Measurements from ENCODE around the gene KLHL13.
"Not testable (repeated sequence)": the region's sequence is repeated elsewhere in the genome, so short reads cannot be mapped to it uniquely, and the experiment has no call there.

The KLHL13 gene

GRCh38 chrX:118066867-118067515 is 49.6 kb downstream of the KLHL13 start:
- DNase-seq = peak in 1 of 3 experiments; percentile 43

DNA sequence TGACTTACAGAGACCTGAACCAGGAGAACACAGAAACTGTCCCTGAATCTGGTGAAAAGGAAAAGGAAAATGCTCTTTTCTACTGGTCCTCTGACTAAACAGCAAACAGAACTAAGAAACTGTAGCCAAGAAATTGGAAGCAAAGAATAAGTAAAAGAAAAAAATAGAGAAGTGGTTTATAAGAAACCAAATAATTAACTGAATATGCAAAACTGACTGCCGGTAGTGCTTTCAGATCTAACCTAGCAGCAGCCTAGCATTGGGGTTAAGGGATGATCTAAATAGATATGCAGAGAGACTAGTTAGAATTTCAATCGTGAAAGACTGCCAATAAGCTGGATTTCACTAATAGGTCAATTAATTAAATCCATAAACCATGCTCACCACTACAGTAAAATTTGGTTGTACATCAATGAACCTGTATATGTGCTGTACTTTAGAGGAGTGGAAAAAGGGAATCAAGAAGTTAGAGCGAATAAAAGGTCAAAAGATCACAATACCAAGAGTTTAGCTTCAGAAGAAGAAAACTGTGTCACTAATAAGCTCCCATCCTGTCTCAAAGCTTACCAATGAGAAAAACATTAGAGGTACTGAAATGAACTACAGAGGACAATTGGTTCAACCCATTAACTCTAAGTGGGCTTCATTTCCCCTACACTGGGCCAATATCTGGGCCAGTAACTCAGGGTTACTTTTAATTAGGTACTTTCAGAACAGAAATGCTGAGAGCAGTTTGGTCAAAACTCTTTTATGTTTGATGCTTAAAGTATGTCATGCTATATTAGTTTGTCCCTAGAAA is 53.6 kb downstream of the KLHL13 start:
- no peak for DNase-seq

- no peak for DNase-seq
Measured at GRCh38 chrX:118062048-118062789, 54.4 kb downstream of the KLHL13 start.

DNA sequence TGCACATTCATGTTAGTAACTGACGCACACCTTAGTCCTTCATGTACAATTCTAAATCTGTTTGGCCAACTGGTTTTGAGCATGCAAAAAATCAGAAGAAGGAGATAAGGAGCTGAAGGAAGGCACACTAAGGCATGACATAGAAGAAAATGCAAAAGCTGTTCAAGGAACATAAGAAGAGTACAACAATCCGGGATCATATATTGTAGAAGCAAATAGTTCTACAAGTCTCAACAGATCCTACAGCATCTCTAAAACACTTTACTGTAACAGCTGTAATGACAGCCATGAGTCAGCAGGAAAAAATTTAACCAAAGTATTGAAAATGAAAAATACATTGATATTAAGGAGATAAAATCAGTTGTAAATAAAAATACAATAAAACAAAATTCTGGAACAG is 57.7 kb downstream of the KLHL13 start:
- no peak for DNase-seq

- DNase-seq = no peak
Measured at GRCh38 chrX:118056870-118057269, 59.7 kb downstream of the KLHL13 start.

DNA sequence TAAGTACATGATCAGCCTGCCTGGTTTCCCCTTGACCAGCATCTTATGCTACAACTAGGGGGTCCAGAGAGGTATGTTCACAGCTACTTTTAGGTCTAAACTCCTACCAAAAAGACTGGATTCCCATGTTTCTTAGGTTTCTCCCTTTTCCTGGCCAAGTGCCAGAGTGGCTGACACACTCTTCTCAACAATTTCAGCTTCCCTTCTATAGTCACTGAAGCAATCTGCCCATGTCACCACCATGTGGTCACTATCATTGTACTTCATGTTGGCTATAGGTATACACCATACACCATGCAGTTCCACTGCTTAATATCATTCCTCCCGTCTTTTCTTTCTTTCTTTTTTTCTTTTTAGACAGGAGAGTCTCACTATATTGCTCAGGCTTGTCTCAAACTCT is 66.9 kb downstream of the KLHL13 start:
- no peak for DNase-seq

GRCh38 chrX:118047446-118048186 is 69.0 kb downstream of the KLHL13 start:
- DNase-seq = no peak

DNA sequence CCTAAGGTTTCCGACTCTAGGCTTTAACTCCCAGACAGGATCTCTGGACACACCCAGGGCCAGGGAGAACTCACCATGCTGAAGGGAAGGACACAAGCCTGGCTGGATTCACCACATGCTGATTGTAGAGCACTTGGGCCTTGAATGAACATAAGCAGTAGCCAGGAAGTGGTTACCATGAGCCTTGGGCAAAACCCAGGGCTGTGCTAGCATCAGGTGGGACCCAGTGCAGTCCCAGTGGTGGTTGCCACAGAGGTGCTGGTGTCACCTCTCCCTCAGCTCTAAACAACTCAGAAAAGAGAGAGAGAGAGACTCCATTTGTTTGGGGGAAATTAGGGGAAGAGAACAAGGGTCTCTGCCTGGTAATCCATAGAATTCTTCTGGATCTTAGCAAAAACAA is 77.0 kb downstream of the KLHL13 start:
- no peak for DNase-seq

DNA sequence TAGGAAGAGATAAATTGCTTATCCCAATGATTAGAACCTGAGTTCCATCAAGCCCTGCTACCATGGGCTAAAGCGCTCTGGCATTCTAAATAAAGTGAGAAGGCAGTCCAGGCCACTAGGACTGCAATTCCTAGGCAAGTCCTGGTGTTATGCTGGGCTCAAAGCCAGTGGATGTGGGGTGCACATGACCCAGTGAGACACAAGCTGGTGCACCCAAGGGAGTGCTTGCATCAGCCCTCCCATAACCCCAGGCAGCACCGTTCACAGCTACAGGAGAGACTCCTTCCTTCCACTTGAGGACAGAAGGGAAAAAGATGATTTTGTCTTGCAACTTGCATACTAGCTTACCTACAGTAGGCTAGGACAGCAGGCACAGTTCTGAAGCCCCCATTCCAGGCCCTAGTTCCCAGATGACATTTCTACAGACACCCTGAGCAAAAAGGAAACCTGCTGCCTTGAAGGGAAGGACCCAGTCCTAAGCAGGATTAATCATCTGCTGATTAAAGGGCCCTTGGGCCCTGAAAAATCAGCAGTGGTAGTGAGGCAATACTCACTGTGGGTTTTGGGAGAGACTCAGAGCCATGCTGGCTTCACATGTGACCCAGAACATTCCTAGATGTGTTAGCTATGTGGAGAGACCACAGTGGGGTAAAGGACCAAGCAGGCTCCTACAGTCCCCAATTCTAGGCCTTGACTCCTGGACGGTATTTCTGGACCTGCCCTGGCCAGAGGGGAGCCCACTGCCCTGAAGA is 77.8 kb downstream of the KLHL13 start:
- DNase-seq = no peak

DNA sequence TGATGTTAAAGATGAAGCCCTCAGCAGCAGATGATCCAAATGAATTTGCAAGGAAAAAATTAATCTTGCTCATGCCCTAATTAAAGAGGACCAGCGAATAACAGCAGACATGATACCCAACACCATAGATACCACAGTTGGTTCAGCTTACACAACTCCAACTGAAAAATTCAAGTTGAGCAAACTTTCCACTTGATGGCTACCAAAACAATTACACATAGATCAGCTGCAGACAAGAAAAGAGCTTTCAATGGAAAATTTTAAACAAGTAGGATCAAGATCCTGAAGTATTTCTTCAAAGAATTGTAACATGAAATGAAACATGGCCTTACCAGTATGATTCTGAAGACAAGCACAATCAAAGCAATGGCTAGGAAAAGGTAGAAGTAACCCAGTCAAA is 90.0 kb downstream of the KLHL13 start:
- no peak for DNase-seq

DNA sequence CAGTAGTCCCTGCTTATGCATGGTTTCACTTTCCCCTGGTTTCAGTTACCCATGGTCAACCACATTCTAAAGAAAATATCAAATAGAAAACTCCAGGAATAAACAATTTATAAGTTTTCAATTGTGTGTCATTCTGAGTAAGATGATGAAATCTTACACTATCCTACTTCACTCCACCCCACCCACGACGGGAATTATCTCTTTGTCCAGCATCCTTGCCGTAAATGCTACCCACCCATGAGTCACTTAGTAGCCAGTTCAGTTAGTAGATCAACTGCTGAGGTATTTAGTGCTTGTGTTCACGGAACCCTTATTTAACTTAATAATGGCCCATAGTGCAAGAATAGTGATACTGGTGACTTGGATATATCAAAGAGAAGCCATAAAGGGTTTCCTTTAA is 91.4 kb downstream of the KLHL13 start:
- DNase-seq = no peak

DNA sequence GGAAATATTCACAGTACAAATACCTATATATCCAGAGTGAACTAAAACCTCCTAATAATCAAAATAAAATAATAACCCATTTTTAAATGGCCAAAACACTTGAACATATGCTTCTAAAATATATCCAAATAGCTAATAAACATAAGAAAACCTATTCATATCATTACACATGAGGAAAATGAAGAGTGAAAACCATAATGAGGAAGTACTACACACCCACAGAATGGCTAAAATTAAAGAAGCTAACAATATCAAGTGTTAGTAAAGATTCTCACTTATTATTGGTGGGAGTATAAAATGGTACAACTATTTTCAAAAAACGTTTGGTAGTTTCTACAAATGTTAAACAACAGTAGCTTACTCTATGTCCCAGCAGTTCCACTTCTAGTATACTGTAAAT is 92.1 kb downstream of the KLHL13 start:
- DNase-seq = no peak

DNA sequence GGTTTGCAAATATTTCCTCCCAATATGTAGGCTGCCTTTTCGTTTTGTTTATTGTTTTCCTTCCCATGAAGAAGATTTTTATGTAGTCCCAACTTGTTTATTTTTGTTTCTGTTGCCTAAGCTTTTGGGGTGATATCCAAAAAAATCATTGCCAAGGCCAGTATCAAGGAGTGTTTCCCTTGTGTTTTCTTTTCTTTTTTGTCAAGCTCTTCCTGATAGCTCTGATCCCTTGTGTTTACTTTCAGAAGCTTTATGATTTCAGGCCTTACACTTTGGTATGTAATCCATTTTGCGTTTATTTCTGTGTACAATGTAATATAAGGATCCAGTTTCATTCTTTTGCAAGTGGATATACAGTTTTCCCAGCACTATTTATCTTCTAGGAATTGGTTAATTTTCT is 93.9 kb downstream of the KLHL13 start:
- no peak for DNase-seq

DNA sequence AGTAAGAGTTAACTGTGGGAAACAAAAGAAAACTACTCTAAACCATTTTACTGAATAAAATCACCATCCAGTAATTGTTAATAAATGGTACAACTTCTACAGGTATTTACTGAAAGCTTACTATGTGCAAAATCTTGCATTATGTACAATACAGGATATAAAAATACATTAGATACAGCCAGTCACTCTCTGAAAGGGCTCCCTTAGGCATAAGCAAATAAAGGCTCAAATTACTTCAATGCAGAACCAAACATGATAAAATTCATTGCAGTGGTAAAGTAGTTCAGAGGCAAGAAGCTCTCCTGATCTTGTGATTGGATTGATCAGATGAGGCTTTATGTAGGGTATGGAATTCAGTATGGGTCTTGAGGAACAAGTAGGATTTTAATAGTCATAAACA is 100.2 kb downstream of the KLHL13 start:
- no peak for DNase-seq

DNA sequence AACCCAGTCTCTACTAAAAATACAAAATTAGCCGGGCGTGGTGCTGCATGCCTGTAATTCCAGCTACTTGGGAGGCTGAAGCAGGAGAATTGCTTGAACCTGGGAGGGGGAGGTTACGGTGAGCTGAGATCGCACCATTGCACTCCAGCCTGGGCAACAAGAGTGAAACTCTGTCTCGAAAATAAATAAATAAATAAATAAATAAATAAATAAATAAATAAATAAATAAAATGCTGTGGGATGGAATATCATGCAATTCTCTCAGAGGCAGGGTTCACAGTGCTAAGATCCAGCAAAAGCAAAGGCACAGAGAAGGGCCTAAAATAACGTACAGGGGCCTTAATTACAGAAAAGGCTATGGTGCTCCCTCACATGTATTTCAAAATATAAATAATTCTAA is 114.2 kb downstream of the KLHL13 start:
- not testable (repeated sequence) for DNase-seq

GRCh38 chrX:118000518-118000917 is 116.1 kb downstream of the KLHL13 start:
- DNase-seq = no peak

- no peak for DNase-seq
Measured at GRCh38 chrX:117998171-117998570, 118.4 kb downstream of the KLHL13 start.

DNA sequence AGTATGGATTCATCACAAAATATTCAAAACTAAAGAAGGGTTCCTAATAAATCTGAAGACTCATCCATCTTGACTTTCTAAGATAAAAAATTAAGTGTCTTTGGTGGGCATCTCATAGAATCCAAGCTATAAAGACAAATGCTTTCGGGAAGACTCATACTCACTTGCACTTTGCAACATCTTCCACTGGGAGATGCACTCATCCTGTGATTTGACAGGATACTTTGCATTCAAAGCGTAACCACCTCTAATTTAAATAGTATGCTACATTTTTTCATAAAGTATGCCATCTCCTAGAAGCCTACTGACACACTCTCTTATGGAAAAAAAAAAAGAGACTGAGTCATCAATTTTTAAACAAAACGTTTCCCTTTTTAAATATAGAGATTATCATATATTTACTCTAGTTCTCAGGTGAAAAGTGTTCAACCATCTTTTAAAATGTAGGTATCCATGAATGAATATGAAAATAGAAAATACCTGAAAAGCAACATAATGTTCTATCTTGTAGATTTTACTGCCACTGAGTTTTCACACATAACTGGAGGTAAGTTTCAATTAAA is 119.6 kb downstream of the KLHL13 start:
- peak in 1 of 3 experiments; percentile 37 for DNase-seq

GRCh38 chrX:117996408-117996807 is 120.2 kb downstream of the KLHL13 start:
- DNase-seq = no peak

DNA sequence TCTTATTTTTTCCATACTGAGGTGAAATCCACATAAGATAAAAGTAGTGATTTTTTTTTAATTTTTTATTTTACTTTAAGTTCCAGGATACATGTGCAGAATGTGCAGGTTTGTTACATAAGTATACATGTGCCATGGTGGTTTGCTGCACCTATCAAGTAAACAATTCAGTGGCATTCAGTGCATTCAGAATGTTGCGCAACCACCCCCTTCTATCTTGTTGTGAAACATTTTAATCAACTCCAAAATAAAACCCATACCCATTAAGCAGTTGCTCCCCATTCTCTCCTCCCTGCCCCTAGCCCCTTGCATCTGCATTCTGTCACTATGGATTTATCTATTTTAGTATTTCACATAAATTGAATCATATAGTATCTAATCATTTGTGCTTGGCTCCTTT is 121.2 kb downstream of the KLHL13 start:
- DNase-seq = no peak

DNA sequence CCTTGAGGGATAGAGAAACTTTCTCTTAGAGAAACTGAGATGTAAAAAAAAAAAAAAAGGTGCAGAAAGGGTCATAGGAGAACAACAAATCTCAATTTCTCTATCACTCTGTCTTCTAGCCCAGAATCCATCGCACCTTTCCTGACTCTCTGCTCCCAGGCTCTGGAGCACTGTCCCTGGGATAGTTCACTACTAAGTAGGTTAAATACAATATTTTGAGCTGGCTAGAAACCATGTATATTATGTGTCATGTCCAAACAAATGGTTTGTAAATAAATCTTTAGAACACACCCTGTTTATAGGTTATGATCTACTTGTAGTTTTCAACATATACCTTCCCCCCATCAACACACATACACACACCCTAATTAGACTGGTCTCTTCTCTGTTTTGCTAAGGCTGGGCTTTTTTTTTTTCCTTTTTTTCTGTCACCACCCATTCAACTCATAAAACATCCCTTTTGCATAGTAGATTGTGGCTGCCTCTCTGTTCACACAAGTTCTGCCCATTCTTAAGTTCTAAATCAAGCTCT is 124.4 kb downstream of the KLHL13 start:
- no peak for DNase-seq

DNA sequence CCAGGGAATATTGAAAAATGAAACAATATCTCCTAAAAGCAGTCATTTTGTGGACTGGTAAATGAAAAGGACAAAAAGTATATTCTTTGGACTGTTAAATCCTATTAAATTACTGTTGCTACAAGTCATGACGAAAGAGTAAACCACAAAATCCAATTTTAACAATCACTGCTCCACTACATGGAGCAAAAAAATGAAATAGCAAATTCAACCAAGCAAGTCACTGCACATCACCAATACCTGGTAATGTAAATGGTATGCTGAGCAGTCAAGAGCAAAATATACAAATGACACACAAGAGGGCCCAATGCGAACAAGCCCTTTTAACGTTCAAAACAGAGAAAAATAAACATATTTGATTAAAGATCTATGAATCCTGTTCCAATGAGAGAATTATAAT is 126.2 kb downstream of the KLHL13 start:
- DNase-seq = no peak

Measured in NCI-H1417 (cell line).